Umbilical cord (tissue), 2 donors: ENCODE results near the gene TRIM54. TPM values are rescaled to one million over a fixed set of nuclear protein-coding genes. Genes with fewer than 3 reads are reported as not detected.
A peak's percentile ranks its signal among the peaks of the same experiment; 100 is the strongest.
"Not testable (repeated sequence)": the region's sequence is repeated elsewhere in the genome, so short reads cannot be mapped to it uniquely, and the experiment has no call there.

Source experiments
- DNase-seq: peaks from one replicate; pipeline ENCODE4 v3.0.0-alpha.2; 2015; ENCODE audit warnings: low spot score
- total RNA-seq: library from RNA; depleted of rRNA; stranded (reverse); fragments of >200 nt; gene quantifications from one replicate; pipeline ENCODE4 v1.2.3, GENCODE V29; 2014; ENCODE audit warnings: low replicate concordance; ENCODE audit not compliant: insufficient read depth

The TRIM54 gene
- total RNA-seq, 1 donor from 2014 or later: 5.1 TPM

- no peak for DNase-seq
Observed at GRCh38 chr2:27256855-27257454, 25.3 kb upstream of the TRIM54 start.

GRCh38 chr2:27258051-27258450 is 24.2 kb upstream of the TRIM54 start:
- DNase-seq: no peak

GRCh38 chr2:27261241-27261925 is 20.8 kb upstream of the TRIM54 start:
- no peak for DNase-seq

GRCh38 chr2:27261926-27262298 is 20.3 kb upstream of the TRIM54 start:
- no peak for DNase-seq

DNA sequence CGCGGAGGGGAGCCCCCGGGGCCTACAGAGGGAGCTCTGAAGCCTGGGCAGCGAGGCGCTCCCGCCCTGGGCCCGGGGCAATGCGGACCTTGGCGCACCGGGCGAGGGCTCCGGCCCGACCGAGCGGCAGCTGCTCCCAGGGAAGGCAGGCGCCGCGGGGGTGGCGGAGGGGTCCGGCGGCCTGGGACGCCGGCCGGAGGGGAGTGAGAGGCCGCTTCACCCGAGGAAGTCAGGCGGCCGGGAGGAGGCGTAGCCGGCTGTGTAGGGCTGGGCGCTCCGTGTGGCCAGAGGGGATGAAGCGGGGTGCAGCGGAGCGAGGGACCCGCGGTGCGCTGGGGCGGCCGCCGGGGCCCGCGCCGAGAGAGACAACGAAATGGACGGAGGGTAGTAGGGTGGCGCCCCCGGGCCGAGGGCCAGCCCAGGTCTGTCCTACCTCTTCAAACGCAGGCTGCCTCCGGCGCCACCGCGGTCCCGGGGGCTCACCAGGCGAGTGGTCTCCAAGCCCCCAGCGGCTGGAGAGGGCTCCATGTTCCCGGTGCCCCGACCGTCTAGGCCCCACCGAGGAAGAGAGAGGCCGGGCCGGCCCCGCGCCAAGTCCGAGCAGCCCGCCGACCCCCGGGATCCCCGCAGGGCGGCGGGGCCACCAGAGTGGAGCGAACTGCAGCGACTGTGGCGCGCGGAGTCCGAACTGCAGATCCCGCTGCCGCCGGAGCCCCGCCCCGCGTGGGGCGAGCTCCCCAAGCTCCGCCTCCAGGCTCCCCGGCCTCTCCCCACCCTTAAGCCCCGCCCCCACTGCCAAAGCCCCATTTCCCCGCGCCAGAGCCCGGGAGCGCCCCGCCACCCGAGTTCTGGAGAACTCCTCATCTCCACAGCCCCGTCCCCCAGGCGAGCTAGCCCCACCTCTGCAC is 19.6 kb upstream of the TRIM54 start, which contains the start of gene SLC30A3:
TSS of gene SLC30A3 (minus strand) at position 669 of the 908 bp plus-strand sequence. CDS start at position 528, 141 bp downstream.
- peak; percentile 17 for DNase-seq

- DNase-seq: no peak
Observed at GRCh38 chr2:27263287-27264252, 18.7 kb upstream of the TRIM54 start.

DNA sequence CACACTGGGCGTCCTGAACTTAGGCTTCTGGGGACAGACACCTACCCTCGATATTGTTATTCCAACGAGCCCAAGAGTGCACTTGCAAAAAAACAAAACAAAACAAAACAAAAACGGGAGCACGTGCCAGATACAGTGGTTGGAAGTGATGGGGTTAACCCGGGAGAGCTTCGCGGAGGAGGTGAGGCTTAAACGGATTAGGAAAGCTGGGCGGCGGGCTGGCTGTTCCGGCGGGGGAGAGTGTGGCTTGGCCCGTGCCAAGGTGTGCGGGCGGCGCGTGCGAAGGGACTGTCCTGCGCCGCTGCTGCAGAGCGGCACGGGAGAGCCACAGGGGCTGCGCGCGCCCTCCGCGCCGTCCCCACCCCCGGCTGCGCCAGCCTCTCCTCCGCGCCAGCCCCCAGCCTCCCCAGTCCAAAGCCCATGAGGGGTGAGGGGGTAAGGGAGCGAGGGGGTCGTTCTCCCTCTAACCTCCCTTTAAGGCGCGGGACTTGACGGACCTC is 17.9 kb upstream of the TRIM54 start:
- DNase-seq: no peak

GRCh38 chr2:27264753-27265535 is 17.3 kb upstream of the TRIM54 start:
- DNase-seq: peak; percentile 59

GRCh38 chr2:27265536-27265870 is 16.7 kb upstream of the TRIM54 start:
- no peak for DNase-seq

DNA sequence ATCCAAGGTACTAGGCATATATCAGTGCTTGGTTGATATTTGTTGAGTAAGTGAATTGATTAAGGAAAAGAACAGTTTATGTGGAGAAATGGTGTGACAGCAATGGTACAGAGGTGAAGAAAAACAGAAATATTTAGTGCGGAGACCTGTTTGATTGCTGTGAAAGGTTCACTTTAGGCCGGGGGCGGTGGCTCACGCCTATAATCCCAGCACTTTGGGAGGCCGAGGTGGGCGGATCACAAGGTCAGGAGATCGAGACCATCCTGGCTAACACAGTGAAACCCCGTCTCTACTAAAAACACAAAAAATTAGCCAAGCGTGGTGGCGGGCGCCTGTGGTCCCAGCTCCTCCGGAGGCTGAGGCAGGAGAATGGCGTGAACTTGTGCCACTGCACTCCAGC is 13.9 kb upstream of the TRIM54 start:
- DNase-seq: not testable (repeated sequence)

GRCh38 chr2:27270131-27270530 is 12.1 kb upstream of the TRIM54 start:
- no peak for DNase-seq

- no peak for DNase-seq
Observed at GRCh38 chr2:27270670-27271069, 11.6 kb upstream of the TRIM54 start.

GRCh38 chr2:27271631-27272340 is 10.4 kb upstream of the TRIM54 start:
- DNase-seq: no peak

GRCh38 chr2:27272537-27273522 is 9.4 kb upstream of the TRIM54 start:
- DNase-seq: not testable (repeated sequence)

GRCh38 chr2:27275211-27276150 is 6.7 kb upstream of the TRIM54 start, which contains the start of gene DNAJC5G:
TSS of gene DNAJC5G (plus strand) at chr2:27275433. CDS start at chr2:27276729, 1,296 bp downstream.
- no peak for DNase-seq

- DNase-seq: no peak
Observed at GRCh38 chr2:27278010-27278409, 4.2 kb upstream of the TRIM54 start.

DNA sequence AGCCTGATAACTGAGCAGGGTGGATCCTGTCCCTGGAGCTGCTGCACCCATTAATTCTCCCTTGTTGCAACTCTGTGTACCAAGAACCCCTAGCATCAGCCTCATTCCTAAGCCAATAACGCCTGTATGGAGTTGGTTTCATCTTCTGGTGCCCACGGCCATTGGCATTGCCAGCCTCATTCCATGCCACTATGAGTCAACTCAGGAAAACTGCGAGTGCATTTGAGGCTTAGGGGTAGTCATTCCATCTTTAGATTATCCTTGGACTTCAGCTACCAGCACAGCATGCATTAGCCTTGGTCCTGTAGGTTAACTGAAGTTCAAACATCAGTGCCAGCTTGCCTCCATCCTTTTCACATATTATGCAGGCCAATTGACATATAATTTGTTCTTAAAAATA is 1.4 kb upstream of the TRIM54 start:
- no peak for DNase-seq
